ENCODE measurements around the gene WDR7.

WDR7 gene

DNA sequence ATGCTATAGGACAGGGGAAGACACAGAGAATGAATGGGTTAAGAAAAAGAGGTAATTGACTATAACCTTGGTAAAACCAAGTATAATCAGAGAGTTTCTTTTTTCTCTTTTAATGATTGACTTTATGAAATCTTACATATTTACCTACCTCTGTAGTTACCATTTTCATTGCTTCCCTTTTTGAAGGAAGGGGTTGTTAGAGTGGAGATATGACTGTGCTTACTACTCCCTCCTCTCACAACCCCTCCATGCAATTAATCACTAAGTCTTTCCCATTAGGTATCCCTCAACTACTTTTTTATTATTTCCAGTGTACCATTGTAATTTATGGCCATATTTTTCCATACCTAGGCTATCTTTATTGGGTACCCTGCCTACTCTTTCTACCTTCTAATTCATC is 71.4 kb downstream of the WDR7 start:
- no peak for DNase-seq (ENCODE audit: low read depth in 2 of 2)

- no peak for DNase-seq (ENCODE audit: low read depth in 2 of 2)
These were observed 71.9 kb downstream of the WDR7 start for GRCh38 chr18:56723068-56723467.

DNA sequence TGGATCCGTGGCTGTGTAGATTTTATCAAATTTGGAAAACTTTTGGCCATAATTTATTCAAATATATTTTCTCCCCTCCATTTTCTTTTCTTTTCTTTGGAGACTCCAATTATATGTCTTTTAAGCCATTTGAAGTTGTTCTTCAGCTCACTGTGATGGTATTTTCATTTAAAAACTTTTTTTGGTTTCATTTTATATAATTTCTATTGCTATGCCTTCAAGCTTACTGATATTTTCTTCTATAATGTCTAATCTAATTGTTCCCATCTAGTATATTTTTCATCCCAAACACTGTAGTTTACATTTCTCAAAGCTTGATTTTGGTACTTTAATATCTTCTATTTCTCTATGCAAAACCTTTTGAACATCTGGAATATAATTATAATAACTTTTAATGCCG is 72.5 kb downstream of the WDR7 start:
- no peak for DNase-seq (ENCODE audit: low read depth in 2 of 2)

DNA sequence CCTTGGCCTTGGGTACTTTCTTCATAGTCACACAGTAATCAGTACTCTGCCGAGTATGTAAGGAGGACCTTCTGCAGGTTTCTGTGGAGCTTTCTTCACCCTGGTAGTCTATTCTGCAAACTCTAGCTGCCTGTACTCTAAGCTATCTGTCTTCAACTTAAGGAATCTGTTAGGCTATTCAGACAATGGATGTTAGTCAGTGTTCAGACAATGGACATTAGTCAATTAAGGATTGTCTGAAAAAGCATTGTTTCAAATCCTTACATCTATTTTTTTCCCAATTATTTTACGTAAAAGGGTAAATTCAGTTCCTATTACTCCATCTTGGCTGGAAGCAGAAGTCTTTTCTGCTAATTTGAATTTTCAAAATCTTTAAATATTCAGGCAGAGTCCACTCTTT is 75.7 kb downstream of the WDR7 start:
- no peak for DNase-seq (ENCODE audit: low read depth in 2 of 2)

DNA sequence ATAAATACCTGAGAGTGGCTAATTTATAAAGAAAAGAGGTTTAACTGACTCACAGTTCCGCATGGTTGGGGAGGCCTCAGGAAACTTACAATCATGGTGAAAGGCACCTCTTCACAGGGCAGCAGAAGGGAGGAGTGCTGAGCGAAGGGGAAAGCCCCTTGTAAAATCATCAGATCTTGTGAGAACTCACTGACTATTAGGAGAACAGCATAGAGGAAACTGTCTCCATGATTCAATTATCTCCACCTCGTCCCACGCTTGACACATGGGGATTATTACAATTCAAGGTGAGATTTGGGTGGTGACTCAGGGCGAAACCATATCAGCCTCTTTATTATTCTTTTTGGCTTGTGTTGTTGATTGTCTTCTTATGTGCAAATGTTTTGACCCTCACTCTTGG is 76.2 kb downstream of the WDR7 start:
- no peak for DNase-seq (ENCODE audit: low read depth in 2 of 2)

GRCh38 chr18:56728741-56729140 is 77.6 kb downstream of the WDR7 start:
- no peak for DNase-seq (ENCODE audit: low read depth in 2 of 2)

DNA sequence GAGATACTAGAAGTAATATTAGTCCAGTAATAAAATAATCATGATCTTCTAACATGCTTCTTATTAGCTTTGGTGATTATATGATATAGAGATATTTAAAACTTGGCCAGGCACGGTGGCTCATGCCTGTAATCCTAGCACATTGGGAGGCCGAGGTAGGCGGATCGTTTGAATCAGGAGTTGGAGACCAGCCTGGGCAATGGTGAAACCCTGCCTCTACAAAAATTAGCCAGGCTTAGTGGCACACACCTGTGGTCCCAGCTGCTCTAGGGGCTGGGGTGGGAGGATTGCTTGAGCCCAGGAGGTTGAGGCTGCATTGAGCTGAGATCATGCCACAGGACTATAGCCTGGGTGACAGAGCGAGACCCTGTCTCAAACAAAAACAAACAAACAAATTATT is 87.0 kb downstream of the WDR7 start:
- no peak for DNase-seq (ENCODE audit: low read depth in 2 of 2)

DNA sequence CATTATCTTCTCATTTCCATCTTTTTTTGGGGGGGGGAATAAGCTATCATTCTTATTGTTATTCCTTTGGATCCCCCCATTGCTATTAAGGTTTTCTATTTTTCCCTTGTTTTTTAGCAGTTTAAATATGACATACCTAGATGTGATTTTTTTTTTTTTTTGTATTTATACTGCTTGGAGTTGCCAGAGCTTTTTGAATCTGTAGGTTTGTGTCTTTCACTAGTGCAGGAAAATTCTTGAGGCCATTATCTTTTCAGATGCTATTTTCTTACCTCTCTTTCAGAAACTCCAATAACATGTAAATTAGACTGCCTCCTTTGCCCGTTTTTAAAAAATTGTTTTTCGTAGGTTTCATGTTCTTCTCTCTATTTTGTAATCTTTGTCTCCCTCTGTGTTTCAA is 88.6 kb downstream of the WDR7 start:
- DNase-seq (ENCODE audit: low read depth in 2 of 2): no peak

- DNase-seq (ENCODE audit: low read depth in 2 of 2): no peak
These were observed 89.5 kb downstream of the WDR7 start for GRCh38 chr18:56740645-56741044.

DNA sequence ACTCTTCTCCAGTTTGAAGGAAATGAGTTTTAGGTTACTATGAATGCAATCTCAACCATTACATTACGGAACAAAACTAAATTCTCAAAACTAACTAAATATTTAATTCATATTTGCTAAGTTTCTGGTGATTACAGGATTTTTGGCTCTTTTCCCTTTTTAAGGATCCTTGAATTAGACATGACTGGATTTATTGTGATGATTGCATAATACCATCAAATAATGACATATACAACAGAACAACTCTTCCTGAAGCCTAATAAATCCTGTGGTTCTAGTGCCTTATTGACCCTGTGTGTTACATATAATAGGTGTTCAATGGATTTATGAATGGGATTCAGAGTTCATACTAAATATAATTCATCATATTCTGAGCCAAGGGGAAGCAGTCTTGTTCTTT is 90.5 kb downstream of the WDR7 start:
- no peak for DNase-seq (ENCODE audit: low read depth in 2 of 2)

DNA sequence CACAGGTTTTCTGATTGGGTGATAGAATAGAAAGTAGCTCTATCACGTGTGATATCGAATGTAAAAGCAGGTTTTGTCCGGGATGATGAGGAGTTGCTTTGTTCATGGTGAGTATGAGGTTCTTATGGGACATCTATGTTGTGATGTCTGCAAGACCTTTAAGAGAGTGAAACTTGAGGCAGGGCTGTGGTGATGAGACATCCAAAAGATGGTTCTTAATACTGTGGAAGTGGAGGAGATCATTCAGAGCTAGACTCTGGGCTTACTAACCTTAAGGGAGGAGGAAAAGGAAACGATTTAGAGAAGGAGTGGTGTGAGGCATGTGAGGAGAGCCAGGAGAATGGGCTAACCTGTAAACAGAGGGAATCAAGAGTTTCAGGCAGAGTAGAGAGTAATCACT is 92.0 kb downstream of the WDR7 start:
- DNase-seq (ENCODE audit: low read depth in 2 of 2): no peak

DNA sequence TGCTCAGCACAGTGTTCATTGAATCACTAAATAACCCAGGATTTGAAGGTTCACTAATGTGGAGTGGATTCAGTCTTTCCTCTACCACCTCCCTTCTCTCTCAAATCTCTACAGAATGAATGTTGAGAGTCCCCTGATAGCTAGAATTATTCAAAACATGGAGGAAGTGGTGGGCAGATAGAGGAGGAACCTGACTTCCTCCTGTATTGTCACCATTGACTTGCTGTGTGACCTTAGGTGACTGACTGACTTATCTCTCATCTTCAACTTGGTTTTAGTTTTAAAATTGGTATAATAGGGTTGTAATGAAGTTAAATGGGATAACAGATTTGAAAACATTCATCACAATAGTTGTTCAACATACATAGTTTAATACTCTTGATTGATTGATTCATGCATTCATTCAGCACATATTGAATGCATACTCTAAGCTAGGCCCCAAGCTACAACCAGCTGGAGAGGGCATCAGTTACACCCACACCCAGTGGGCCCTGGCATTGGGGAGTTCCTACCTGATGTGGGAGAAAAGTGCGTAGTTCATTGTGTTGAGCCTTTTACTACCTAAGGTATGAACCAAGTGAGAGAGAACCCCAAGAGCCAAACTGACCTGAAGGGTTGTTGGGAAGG is 96.0 kb downstream of the WDR7 start:
- no peak for DNase-seq (ENCODE audit: low read depth in 2 of 2)

DNA sequence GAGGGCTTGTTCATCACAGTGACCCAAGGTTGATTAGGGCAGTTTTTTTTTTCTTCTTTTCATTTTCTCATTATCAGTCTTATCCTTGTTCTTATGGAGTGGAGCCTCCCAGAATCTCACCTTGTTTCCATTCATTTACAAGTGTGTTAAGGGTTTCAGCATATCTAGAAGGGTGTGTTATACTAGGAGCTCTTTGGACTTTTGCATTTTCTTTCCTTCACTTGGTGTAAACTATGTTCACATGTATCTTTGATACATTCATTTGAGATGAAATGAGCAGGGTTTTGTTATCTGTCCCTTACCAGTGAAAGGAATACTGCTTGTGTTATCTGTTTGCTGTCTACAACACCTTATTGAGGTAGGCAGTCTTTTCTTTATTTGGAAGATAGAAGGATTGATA is 96.7 kb downstream of the WDR7 start:
- DNase-seq (ENCODE audit: low read depth in 2 of 2): no peak

DNA sequence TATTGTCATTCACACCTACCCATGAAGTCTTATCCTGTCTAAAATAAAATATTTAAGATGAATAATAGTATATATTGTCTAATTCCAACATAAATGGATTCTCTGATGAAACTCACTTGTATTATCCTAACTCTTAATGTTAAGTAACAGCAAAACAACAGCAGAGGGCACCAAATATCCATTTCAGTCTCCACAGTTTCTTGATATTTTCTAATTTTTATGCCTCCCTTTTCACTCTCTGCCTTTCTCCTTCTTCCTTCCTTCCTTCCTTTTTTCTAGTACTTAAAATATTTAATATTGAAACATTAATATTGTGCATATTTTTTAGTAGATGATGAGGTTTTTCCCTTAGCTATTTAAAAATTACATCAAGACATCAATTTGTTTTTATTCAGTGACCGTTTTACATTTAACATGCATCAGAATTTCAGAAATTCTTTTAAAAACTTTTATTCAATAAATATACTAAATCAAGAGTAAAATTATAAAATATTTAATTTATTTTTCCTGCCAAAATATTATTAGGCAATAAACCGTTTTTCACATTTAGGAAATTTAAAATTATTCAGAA is 97.6 kb downstream of the WDR7 start:
- no peak for DNase-seq (ENCODE audit: low read depth in 2 of 2)

GRCh38 chr18:56756966-56757365 is 105.8 kb downstream of the WDR7 start:
- DNase-seq (ENCODE audit: low read depth in 2 of 2): no peak

GRCh38 chr18:56770097-56770496 is 118.9 kb downstream of the WDR7 start:
- DNase-seq (ENCODE audit: low read depth in 2 of 2): no peak

GRCh38 chr18:56770873-56771272 is 119.7 kb downstream of the WDR7 start:
- DNase-seq (ENCODE audit: low read depth in 2 of 2): no peak

DNA sequence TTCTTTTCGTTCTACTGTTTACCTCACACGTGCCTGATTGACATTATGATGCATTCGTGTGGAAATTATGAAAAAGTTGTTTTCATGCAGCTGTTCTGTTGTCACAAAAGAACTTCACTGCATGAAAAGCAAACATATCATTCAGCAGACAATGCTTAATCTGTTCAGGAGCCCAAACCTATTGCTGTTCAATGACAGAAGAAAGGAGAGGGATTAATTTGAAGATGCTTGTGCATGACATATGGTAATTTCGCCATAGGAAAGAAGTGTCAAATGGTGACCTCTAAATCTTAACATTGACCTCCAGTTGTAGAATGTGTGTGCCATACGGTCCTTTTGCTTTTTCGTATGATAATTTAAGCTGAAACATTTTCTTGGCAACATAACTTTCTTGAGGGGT is 124.5 kb downstream of the WDR7 start:
- no peak for DNase-seq (ENCODE audit: low read depth in 2 of 2)

DNA sequence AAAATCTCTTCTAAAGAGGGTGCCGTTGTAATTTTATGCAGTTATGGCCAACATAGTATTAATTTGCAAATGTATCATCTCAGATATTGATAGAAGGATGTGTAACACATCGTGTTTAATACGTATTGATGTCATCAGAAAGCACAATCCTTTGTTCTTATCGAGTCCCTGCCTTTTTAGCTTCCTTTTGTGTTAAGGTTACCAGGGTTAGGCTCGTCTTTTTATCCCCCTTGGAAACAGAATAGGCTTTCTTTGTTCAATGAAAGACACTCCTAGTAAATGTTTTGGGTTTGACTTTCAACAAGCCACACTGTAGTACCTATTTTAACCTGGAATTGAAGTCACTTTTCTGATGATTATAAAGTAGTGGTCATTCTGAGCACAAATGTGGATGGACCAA is 136.2 kb downstream of the WDR7 start:
- DNase-seq (ENCODE audit: low read depth in 2 of 2): no peak

- no peak for DNase-seq (ENCODE audit: low read depth in 2 of 2)
These were observed 138.1 kb downstream of the WDR7 start for GRCh38 chr18:56789004-56789888.

DNA sequence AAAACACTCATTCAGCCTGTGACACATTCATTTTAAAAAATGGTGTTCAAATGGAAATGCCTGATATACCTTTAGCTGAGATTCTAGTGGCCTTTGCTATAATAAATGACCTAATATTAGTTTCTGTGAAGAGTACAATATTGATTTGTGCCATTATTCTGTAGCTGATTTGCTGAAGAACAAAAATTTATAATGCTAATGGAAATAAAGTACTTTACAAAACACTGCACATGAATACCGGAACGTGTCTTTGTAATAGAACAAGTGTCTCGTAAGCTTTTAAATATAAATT is 138.7 kb downstream of the WDR7 start:
- DNase-seq (ENCODE audit: low read depth in 2 of 2): no peak

DNA sequence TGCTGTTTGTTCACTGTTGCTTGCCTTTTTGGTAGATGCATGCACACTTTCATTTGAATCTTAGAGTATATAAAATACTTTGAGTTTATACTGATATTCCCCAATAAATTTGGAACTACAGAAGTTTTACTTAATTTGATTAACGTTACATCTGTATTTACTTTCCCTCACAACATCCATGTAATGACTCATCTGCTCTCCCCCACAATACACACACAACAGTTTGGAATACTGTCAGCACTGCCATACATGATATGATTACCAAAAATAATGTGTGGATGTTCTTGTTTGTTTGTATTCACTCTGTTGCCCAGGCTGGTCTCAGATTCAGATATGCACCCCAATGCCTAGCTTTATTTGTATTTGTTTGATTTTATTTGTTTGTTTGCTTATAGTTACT is 144.2 kb downstream of the WDR7 start:
- no peak for DNase-seq (ENCODE audit: low read depth in 2 of 2)

DNA sequence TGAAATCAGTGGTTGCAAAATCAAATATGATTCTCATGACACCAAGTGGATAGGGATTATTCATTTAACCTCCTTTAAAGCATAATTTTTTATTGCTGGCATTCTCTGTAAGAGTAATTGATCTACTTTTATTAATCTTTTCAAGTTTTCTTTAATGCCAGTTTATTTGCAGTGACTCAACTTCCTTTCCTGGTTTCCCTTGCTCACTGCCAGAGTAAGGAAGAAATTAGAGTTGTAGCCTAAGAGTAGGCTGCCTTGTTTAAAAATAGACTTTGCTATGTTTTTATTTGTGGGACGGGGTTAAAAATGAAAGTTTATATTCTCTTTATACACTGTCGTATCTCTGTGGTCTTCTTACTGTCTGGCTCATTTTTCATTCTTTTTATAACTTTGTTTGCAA is 148.6 kb downstream of the WDR7 start:
- no peak for DNase-seq (ENCODE audit: low read depth in 2 of 2)
